Right forelimb (tissue), 1 donor: ENCODE results near the gene PYROXD2.

Experiments
- DNase-seq: peaks from one replicate; pipeline ENCODE4 v3.0.0-alpha.2; 2018

The PYROXD2 gene

DNA sequence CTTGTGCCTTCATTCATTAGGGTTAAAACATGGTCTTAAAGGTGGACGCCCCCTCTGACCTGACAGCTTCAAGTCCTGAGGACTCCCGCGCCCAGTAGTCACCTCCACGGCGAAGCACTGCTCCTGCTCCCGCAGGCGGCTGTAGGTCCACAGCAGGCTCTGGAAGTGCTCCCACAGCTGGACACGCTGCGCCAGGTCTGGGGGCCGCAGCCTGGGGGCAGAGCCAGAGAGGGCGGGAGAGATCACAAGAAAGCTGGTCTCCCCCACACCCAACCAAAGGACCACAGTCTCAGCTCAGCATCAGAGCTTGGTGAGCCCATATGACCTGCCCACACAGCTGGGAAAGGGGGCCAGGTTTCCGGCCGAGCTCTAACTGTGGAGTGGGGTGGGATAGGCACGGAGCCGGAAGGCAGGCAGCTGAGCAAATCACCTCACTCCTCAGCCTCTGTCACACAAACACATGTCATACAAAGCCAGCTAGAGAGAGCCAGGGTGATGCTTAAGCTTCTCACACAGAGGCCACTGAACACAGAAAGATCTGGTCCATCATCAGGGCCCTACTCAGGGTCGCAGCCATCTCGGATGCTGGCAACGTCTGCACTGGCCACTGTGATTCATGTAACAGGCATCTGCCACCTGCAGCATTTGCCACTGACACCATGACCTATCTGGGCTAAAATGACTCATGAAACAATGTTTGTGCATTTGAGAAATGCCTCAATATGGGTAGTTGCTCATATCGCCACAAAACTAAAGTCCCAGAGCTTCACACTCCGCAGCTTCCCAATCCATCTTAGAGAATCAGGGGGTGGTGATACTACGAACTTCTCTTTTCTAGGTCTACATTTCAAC, 19.1 kb upstream of the PYROXD2 start:
- no peak for DNase-seq

DNA sequence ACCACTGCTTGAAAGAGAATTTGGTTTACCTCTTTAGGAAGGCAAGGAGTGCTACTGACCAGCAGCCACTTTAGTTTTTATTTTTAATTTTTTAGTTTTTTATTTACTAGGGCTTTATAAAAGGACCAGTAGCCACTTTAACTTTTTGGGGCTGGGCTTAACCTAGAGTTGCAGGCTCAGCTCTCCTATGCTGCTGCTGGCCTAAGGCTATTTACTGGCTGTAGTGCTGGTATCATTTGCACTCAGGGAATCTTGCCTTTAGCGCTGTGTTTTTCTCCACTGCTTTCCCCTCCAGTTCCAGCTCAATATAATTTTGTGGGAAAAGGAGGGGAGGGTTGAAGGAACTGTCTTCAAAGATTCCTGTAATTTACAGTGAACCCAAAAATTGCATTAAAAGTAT, 18.4 kb upstream of the PYROXD2 start:
- no peak for DNase-seq

DNA sequence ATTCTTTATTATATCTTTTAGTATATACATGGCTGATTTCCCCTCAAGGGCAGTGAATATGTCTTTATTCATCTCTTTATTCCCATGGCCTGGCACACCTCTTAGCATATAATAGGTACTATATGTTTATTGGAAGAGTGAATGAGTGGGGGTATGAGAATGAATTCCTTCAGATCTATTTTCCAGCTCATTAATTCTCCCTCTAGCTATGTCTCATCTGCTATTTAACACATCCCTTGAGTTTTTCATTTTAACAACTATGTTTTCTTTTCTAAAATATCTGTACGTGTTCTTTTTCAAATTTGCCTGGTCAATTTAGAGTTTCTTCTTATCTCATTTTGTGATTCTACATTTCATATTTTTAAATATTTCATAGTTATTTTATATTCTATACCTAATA, 17.3 kb upstream of the PYROXD2 start:
- no peak for DNase-seq

DNA sequence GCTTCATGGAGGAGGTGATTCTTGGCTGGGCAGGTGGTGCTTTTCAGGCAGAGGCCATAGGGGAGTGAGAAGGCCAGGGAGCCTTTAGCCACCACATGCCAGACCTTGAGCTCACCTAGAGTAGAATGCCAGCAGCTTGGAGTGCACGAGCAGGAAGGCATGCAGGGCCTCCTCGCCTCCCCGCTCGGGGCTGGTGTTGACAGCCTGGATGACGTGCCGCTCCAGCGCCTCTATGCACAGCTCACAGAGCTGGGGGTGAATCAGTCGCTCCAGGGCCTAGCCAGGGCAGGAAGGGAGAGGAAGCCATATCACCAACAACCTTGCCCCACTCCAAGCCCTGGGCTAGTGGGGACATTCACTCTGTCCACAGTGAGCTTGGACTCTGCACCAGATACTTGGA, 16.0 kb upstream of the PYROXD2 start:
- DNase-seq: no peak

DNA sequence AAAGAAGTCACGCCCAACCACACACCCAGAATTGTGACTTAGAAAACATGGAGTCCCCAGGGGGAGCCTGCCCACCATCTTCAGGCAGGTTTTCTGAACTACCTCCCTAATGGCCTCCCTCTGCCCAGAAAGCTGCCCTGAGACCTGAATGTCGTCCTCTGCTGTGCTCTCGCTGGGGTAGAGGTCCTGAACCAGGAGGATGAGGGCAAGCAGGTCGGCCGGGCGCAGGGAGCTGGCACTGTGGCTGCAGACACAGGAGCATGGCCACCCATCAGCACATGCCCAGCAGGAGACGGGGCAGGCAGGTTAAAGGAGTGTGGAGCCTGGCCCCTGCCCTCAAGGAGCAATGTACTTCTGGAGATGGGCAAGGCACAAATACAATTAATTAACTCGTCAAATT, 15.4 kb upstream of the PYROXD2 start:
- no peak for DNase-seq

DNA sequence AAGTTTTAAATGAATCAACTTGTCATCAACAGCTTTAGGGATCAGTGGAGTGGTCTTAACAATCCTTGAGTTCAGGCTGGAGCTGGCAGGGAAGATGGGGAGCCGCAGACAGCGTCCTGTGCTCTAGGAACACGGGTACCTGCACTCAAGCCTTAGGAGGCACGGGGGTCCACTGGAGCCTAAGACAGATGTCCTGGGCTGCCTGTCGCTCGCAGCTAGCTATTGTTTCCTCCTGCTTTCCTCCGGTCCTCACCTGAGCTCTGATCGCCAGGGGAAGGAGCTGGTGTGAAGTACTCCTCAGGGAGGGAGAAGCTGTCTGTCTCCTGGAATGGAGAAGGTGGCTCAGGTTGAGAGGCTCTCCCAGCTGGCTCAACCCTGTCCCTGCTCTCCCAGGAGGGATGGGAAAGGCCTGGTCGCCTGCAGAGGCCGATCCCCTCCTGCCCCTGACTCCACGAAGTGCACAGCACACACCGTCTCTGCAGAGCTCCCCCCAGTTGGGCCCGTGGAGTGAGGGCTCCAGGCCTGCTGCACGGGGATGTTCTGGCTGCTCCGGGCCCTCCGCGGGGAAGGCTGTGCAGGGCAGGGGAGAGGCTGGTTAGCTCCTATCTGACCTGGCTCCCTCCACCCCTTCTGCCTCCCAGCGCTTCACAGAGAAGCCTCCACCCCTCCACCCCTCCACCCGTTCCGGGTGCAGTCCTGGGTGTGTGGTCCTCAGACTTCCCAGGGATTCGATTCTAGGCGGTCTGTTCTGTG, 14.5 kb upstream of the PYROXD2 start:
- DNase-seq: no peak

DNA sequence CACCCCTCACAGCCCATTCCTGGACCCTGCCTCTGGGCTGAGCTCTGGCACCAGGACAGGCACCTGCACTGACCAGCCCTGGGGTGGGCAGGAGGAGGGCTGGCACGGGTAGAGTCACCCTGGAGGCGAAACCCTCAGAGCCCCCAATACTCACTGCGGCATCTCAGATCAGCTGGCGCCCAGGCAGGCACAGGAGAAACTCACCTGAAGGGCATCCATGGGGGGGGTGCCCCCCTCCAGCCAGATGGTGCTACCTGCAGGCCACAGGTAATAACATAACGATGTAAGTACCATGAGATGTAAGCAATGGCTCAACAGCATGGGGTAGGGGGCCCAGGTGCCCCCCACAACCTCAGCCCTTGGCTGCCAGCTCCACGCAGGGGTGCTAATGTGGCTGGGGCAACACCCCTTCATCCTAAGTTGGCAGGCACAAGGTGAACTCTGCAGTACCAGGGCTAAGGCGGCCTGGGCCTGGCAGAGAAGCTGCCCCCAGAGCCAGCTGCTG, 12.1 kb upstream of the PYROXD2 start:
- DNase-seq: no peak

DNA sequence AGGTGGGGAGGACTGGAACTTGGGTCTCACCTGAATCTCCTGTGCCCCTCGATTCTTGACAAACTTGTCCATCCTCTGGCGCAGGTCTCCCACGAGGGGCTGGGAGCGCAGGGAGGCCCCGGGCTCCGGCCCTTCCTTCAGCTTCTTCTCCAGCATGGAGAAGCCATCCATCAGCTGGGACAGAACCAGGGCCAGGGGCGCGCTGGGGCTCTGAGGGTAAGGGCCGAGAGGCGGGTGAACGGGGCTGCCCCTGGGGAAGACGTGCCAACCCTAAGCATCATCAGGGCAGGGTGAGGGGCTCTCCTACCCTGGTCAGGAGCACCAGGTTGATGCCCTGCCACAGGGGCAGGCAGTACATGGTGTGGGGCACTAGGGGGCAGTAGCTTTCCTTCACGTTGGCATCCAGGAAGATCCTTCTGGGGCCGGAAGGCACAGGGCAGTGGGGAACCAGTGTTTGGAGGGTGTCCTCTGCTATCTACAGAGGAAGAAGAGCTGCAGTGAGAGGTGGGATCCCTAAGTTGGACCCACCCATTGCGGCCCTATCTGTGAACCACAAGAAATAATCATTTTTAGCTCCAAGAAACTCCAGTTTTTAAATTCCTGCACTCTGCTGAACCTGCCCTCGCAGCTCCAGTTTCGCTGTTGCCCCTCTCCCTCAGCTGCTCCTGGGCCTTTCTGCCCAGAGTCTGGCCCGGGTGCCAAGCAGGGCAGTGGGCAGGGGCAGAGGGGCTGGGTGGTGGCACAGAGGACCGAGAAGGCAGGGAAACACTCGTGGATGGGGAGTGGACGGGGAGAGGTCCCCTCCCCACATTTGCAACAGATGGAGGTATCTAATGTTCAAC, 10.8 kb upstream of the PYROXD2 start:
- DNase-seq: no peak

DNA sequence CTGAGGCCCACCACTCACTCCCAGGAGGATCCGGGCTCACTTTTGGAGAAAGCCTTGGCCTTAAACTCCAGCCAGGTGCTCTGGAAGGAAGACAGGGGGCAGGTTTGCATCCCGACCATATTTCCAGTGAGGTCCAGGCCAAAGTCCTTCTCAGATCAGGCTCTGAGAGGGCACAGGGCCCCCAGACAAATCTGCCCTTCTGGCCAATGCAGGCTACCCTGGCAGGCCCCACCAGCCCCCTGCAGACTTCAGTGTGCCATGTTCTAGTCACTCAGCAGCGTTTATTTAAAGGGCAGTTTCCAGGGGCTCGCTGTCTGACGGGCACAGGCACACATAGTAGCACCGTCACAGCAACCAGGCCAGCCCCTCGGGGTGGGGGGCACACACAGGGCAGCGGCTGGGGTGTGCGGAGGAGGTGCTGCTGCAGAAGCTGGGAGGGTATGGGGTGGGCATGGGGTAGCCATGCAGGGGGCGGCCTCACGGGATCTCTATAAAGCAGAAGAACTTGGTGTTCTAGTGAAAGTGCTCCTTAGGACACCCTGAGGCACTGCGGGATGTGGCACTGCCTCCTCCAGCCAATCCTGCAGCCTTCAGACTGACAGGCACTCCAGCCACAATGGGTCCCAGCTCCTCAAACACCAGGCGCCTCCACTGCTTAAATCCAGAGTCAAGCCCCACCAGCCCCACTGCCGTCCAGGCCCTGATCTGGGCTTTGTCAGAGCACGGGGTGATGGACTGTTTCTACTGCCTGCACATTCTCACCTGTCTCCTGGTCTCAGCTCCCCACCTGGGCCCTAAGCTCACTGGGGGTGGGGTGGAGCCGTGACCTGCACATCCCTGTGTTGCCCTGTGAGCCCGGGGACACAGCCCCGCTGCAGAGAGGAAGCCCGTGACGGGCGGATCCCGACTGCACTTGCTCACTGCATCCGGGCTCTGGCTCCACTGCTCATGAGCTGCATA, 9.6 kb upstream of the PYROXD2 start:
- no peak for DNase-seq

DNA sequence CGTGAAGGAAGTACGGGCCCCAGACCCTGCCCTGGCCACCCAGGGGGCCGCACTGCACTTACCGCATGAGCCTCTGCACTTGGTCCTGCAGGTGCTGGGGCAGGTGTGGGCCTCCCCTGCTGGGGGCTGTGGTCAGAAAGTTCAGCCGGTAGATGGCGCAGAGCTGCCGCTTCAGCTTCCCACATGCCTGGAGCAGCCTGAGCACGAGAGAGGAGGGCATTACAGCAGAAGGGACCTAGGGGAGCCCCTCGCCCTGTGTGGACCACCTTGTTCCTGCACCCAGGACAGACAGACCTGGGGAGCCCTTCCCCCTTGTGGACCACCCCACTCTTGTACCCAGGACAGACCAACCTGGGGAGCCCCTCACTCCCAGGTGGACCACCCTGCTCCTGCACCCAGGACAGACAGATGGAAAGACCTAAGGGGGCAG, 8.7 kb upstream of the PYROXD2 start:
- DNase-seq: peak; percentile 41

DNA sequence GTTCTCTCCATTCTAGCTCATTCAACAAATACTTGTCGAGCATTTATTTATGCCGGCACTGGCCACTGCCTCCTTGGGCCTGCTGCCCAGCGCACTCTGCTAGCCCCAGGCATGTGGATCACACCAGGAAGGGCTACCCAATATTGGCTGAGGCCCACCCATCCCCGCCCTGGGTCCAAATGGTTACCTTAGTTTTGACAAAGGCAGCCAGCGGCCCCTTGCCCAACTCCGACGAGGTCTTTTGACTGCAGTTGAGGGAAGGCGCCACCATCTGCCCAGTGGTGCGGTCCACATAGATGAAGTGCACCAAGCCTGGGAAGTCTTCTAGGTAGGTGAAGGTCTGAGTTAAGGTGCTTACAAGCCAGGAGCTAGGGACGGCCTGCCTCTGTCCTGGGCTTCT, 7.2 kb upstream of the PYROXD2 start:
- DNase-seq: peak; percentile 21

DNA sequence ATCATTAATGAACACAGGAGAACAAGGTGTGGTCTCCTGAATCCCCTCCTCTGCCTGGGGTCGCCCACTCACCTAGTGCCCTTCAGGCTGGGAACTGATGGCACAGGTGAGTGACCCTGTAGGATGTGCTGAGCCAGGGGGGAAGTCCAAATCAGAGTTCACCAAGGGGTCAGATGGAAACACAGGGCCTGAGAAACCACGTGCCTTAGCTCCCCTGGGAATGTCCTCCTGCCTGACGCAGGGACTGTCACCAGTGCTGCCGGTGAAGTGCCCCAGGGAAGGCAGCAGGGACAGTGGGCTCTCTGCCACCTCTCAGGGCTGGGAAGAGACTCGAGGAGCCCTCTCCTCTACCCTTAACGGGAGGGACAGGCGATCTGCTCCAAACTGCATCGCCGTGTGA, 5.8 kb upstream of the PYROXD2 start:
- peak; percentile 30 for DNase-seq

DNA sequence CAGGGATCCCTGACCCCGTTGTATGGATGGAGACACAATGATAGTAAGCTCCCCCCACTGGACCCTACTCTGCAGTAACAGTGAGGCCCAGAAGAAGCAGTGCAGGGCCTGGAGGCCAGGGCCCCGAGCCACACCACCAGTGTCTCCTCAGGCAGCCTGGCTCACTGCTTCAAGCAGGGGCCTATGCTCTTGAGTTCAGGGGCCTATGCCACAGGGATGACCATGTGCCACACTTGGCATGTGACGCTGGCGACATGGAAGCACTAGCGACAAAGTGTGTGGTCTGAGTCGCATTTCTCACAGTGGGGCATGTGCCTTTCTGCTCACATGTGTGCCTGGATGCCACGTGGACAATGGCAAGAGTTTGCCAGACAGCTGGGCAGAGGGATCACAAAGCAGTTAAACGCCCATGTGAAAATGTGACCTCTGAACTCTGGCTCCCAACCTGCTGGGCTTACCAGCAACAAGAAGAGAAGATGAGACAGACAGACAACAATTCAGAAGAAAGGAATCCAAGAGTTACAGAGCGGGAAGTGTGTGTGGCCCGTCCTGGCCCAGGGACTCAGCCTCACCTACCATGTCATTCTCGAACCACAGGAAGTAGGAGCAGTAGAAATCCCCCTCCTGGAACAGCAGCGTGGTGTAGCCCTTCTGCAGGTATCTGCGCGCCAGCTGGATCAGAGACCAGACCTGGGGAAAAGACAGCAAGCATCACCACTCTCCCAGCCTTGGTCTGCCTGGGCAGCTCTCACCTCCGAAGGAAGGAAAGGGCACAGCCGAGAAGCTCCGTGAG, 4.7 kb upstream of the PYROXD2 start:
- DNase-seq: peak; percentile 23

DNA sequence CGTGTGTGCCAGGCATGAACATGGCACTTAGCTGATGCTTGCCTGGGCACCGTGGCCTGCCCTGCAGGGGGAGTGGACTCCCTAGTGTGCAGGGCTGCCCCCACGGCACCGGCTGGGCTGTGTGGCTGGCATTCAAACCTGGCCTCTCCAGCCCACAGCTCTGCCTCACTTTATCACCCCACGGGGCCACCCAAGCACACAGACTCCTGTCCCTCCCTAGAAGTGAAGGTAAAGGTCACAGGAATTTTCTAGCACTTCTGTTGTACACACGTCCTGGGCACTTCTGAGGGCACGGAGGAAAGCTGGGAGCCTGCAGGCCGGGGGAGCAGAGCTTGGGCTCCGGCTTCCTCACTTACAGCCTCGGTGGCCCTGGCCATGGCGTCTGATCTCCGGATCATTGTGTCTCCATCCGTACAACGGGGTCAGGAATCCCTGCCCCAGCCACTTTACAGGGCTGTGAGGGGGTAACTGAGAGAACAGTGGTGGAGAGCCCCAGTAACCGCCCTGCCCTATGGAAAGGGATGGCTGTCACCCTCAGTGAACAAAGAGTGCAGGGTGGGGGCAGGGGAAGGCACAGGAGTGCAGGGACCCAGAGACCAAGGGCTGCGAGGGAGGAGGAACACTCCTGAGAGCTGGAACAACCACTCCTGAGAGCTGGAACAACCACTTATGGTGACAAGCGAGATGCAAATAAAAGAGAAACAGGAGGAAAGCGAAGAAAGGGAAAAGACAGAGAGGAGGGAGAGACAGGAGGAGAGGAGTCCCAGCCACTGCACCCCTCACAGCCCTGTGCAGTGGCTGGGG, 3.9 kb upstream of the PYROXD2 start:
- peak; percentile 30 for DNase-seq

DNA sequence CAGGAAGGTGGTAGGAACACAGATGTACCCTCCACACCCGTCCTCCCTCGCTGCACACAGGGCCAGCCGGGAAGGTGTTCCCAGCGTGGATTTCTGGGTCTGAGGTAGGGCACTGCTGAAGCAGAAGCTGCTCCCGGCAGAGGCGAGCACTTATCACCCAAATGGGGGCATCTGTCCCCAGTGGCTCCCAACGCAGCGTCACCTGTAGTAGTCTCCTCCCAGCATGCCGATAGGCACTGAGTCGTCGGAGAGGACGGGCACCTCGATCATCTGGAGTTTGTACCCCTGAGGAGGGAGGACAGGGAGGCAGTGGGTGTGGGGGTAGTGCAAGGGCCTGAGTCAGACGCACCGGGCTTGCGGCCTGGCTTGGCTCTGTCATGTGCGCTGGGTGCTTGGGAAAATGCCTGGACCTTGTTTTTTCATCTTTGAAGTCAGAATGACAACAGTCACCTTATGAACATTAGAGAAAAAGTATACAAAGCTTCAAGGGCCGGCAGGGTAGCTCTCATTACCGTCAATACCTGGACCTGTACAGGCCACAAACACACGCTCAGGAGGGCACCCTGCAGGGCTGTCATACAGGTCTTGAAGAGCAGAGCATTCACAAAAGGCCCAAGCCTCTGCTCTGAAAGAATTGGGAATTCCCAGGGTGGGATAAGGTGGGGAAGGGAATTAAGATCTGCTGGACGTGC, 3.1 kb upstream of the PYROXD2 start:
- no peak for DNase-seq

DNA sequence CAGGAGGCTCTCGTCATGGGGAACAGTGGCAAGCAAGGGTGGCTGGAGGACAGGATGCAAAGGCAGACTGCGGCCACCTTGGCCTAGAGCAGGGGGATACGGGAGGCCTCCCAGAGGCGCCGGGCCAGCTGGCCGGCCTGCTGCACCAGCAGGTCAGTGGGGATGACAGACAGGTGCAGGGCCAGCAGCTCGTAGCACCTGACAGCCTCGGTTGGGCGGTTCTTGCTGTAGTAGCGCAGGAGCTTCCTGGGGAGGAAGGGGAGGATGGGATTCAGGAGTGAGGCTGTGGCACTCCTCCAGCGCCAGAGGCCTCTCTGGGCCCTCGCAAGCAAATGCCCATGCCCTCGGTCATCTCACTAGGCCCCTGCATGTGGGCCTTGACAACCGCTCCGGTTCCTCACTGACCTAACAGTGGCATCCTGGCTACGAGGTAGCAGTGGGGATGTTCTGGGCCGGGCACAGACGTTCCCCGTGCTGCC, 2.5 kb upstream of the PYROXD2 start:
- no peak for DNase-seq

DNA sequence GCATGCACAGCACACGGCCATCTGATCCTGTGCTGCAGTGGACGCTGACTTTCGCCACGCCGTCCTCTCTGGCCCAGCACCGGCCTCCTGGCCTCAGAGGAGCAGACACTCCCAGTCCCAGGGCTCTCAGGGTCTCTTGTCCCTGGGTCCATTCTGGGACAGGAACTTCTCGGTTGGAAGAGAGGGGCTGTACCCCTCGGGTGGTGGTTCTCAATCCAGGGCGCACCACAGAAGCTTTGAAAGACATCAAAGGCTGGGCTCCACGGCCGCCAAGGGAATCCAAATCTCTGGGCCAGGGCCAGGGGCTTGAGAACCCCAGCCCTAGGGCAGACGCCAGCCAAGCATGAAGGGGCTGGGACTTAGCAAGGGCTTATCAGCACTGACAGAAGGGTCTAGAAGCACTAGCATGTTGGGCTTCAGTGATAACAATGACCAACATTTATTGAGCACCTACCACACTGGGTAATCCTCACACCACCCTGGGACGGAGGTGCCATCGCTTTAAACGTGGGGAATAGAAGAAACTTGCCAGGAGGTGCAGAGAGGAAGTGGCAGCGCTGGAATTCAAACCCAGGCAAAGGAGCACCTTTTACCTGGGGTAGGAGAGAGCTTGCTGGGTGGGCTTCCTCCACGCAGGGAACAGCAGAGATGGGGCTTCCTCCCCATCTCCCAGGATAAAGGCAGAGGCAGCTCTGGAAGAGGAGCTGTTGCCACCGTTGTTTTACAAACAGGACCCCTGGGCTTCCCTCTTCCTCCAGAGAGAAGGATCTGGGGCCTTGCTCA, 1.8 kb upstream of the PYROXD2 start:
- peak; percentile 40 for DNase-seq

DNA sequence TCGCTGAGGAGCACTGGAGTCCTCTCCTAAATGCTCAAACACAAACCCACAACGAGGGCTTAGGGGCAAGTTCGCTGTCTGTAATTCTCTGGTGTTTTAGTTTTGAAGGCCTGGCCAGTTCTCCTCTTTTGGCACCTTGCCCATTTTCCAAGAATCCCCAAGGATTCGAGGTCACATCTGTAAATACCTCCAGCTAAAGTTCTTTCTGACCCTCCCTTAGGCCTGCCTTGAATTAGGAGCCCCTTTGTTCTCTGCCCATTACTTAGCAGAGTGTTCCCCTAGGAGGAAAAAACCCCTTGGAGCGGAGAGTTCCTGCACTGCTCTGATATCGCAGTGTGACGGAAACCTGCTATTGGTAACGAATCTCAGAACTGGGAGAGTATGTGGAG, 743 bp upstream of the PYROXD2 start:
- DNase-seq: peak; percentile 43

DNA sequence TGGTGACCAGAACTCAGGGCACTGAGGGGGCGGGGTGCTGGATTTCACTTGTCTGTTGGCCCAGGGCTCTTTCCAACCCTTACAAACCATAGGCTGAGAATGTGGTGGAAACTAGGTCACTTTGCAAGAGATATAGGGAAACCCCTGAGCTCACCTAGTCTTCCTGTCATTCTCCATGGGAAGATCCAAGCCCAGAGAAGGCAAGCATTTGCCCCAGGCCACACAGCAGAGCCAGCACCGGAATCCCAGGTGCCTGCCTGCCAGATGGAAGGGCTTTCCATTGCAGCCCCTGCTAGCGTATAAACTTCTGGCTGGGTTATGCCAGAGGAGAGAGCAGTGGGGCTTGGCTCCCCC, 427 bp downstream of the PYROXD2 start:
- no peak for DNase-seq
